ENCODE measurements around the gene BPI. TPM values are rescaled to one million over a fixed set of nuclear protein-coding genes. Genes with fewer than 3 reads are reported as not detected.

BPI gene
- total RNA-seq, 2 donors from 2014 or later = 0.41 to 4.5 TPM

- TF ChIP-seq, protein P1, sequence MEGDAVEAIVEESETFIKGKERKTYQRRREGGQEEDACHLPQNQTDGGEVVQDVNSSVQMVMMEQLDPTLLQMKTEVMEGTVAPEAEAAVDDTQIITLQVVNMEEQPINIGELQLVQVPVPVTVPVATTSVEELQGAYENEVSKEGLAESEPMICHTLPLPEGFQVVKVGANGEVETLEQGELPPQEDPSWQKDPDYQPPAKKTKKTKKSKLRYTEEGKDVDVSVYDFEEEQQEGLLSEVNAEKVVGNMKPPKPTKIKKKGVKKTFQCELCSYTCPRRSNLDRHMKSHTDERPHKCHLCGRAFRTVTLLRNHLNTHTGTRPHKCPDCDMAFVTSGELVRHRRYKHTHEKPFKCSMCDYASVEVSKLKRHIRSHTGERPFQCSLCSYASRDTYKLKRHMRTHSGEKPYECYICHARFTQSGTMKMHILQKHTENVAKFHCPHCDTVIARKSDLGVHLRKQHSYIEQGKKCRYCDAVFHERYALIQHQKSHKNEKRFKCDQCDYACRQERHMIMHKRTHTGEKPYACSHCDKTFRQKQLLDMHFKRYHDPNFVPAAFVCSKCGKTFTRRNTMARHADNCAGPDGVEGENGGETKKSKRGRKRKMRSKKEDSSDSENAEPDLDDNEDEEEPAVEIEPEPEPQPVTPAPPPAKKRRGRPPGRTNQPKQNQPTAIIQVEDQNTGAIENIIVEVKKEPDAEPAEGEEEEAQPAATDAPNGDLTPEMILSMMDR (IDR thresholded peaks at IDR 0.05) = no peak
- TF ChIP-seq POLR2AphosphoS5 (IDR thresholded peaks at IDR 0.05) (no peak), POLR2A (IDR thresholded peaks at IDR 0.05) (no peak)
- Histone ChIP-seq H3K27ac (no peak overlapping the region), H3K4me3 (no peak overlapping the region), H3K36me3 (no peaks in the 10 kb centered on the region), H3K4me1 (replicated peaks) (no peaks in the 10 kb centered on the region), H3K9me3 (no peaks in the 10 kb centered on the region), H3K27me3 (replicated peaks; ENCODE audit: insufficient read depth) (no peaks in the 10 kb centered on the region)
- 85% methylated on average over 5 of the region's 5 CpGs for WGBS
- DNase-seq (ENCODE audit: low spot score) = no peak
- intact Hi-C loops (cut with DNase I) = no loop called here
Observed at GRCh38 chr20:38295811-38296210, 8.1 kb upstream of the BPI start.

DNA sequence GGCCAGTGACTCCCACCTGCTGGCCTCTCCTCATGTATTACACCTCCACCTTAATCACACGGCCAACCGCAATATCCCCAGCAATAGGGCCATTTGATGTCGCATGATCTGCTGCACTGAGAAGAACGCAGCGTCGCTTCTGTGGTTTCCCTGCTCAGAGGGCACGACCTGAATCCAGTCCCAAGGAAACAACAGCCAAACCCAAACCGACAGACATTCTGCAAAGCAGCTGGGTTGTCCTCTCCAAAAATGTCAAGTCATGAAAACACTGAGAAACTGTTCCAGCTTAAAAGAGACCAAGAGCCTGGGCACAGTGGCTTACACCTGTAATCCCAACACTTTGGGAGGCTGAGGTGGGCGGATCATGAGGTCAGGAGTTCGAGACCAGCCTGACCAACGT, 7.5 kb upstream of the BPI start:
- intact Hi-C loops (cut with DNase I) = no loop called here

DNA sequence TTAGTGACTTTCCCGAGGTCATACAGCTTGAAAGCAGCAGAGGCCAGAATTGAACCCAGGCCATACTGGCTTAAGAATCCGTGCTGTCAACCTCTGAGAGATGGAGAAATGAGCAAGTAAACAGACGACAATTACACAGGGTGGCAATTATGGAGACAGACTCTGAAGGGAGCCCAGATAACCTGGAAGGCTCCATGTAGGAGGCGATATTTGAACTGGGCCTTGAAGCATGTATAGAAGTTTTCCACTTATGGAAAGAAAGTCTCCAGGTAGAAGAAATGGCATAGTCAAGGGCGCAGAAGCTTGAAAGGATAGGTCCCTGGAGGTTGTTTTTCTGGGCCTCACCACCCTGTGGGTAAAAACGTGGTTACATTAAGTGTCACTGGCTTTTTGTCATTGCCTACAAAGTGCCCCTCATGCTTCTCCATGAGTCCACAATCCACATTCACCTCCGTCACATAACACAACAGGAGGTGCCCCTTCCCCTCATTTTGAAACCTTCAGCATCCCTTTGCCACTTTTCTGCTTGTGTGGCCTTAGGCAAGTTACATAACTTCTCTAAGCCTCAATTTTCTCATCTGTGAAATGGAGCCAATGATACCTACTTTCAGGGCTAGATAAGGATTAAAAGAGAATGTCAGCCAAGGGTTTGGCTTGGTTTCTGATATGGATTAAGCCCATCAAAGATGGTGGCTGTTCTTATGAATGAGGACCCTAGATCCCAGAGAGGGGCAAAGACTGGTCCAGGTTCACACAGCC, 5.9 kb upstream of the BPI start:
- Histone ChIP-seq H3K36me3 (no peaks in the 10 kb centered on the region), H3K4me3 (no peak overlapping the region), H3K27me3 (replicated peaks; ENCODE audit: insufficient read depth) (no peaks in the 10 kb centered on the region), H3K27ac (peak overlapping the region; percentile 41 to 79), H3K4me1 (replicated peaks) (no peaks in the 10 kb centered on the region), H3K9me3 (no peaks in the 10 kb centered on the region)
- no peak for DNase-seq (ENCODE audit: low spot score)
- no peak for TF ChIP-seq POLR2A (IDR thresholded peaks at IDR 0.05)
- TF ChIP-seq, protein P1 (IDR thresholded peaks at IDR 0.05) = no peak
- TF ChIP-seq POLR2AphosphoS5 (IDR thresholded peaks at IDR 0.05) = no peak
- intact Hi-C loops (cut with DNase I) = loop anchor here (2.0 kb wide), 1 partner anchor 53 kb away; no protein-coding TSS in a partner anchor
- 90% methylated on average over 7 of the region's 7 CpGs for WGBS

More for the DNA sequence above, 7.5 kb upstream of the BPI start:
- TF ChIP-seq, protein P1 (IDR thresholded peaks at IDR 0.05) = no peak
- TF ChIP-seq POLR2AphosphoS5 (IDR thresholded peaks at IDR 0.05) (no peak), POLR2A (IDR thresholded peaks at IDR 0.05) (no peak)
- DNase-seq (ENCODE audit: low spot score) = no peak
- H3K4me3 ChIP-seq = no peak overlapping the region
- no peaks in the 10 kb centered on the region for H3K9me3 ChIP-seq
- H3K36me3 ChIP-seq = no peaks in the 10 kb centered on the region
- WGBS = 84% methylated on average over 11 of the region's 11 CpGs
- H3K27me3 ChIP-seq (replicated peaks; ENCODE audit: insufficient read depth) = no peaks in the 10 kb centered on the region
- H3K4me1 ChIP-seq (replicated peaks) = no peaks in the 10 kb centered on the region
- H3K27ac ChIP-seq = no peak overlapping the region

DNA sequence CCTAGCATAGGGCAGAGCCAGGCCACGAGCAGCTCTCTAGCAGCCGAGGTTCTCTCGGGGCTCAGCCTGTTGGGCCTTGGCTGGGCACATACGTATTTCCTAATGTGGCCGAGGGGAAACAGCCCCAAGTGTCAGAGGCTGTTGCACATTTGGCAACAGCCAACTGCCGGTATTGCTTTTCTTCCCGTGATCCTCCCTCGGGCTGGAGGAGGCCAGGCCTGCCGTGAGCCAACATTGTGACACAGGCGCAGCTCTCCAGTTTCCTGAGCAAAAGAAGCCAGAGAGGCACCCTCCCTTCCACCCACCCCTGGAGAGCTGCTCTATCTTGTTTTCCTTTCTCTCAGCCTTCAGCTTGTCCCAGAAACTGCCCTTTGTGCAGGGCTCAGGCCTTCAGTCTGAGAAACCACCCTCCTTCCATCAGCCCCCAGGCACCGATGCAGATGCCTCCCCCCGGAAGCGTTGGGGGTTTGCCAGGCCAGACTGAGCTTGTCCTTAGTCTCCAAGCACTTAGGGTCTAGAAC, 5.1 kb upstream of the BPI start:
- Histone ChIP-seq H3K27ac (peak overlapping the region; percentile 41 to 79), H3K9me3 (no peaks in the 10 kb centered on the region), H3K4me1 (replicated peaks) (no peaks in the 10 kb centered on the region), H3K4me3 (no peak overlapping the region), H3K36me3 (no peaks in the 10 kb centered on the region), H3K27me3 (replicated peaks; ENCODE audit: insufficient read depth) (no peaks in the 10 kb centered on the region)
- intact Hi-C loops (cut with DNase I) = loop anchor here (2.0 kb wide), 1 partner anchor 54 kb away; no protein-coding TSS in a partner anchor
- peak; percentile 70 for DNase-seq (ENCODE audit: low spot score)
- TF ChIP-seq POLR2A (IDR thresholded peaks at IDR 0.05) (no peak), POLR2AphosphoS5 (IDR thresholded peaks at IDR 0.05) (peak; percentile 72)
- TF ChIP-seq, protein P1 (IDR thresholded peaks at IDR 0.05) = no peak
- WGBS = 12% methylated on average over 13 of the region's 13 CpGs
